Caki2 (cell line): ENCODE measurements around the gene EXOC5. TPM values are rescaled to one million over a fixed set of nuclear protein-coding genes. Genes with fewer than 3 reads are reported as not detected.
A peak's percentile ranks its signal among the peaks of the same experiment; 100 is the strongest.

Experiments used
- DNase-seq: peaks from one replicate; pipeline ENCODE4 v3.0.0-alpha.2; 2015; ENCODE audit warnings: low read depth
- in situ Hi-C: cut with HindIII; loops from 2 replicates; pipeline ENCODE4 v1.10.0; 2016; ENCODE audit warnings: low sequenced_read_pairs, low pct_unique_long_range_greater_than_20kb, mixed read lengths
- total RNA-seq: library from RNA; depleted of rRNA; stranded (reverse); fragments of >200 nt; shearing (Covaris generic); gene quantifications from 2 replicates; pipeline ENCODE4 v1.2.3, GENCODE V29; 2014; ENCODE audit warnings: low replicate concordance; rRNA removed

Gene EXOC5
- total RNA-seq, 1 experiment from 2014 or later: 29.7 TPM

- in situ Hi-C loops: no loop called here
- peak; percentile 8 for DNase-seq
These were observed 85.8 kb downstream of the EXOC5 start for GRCh38 chr14:57182760-57183503.

- in situ Hi-C loops: no loop called here
- no peak for DNase-seq
These were observed 89.4 kb downstream of the EXOC5 start for GRCh38 chr14:57179273-57179672.

GRCh38 chr14:57174466-57174865, 94.2 kb downstream of the EXOC5 start:
- DNase-seq: no peak
- in situ Hi-C loops: no loop called here

- in situ Hi-C loops: no loop called here
- DNase-seq: no peak
These were observed 96.8 kb downstream of the EXOC5 start for GRCh38 chr14:57171903-57172302.

DNA sequence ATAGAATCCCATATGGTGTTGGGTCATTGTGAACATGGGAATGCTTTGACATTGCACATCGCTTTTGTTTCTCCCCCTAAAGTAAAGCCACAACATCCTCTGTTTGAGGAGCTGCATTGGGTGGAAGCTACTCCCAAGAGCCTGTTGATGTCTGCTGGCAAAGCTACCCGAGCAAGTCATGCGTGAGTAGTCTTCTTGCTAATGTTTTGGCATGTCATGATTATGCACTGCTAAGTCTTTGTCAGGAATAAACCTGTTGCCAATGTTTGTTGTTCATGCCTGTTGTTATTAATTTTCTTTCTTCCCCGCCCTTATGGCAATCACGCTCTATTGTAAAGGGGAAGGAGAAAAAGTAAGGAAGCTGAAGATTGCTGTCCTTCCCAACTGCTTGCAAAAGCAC, 97.3 kb downstream of the EXOC5 start:
- DNase-seq: no peak
- in situ Hi-C loops: no loop called here

GRCh38 chr14:57169901-57170300, 98.8 kb downstream of the EXOC5 start:
- DNase-seq: no peak
- in situ Hi-C loops: no loop called here

GRCh38 chr14:57168138-57168679, 100.5 kb downstream of the EXOC5 start:
- DNase-seq: no peak
- in situ Hi-C loops: no loop called here

GRCh38 chr14:57161583-57162234, 107.0 kb downstream of the EXOC5 start:
- no peak for DNase-seq
- in situ Hi-C loops: no loop called here

- in situ Hi-C loops: no loop called here
- no peak for DNase-seq
These were observed 108.4 kb downstream of the EXOC5 start for GRCh38 chr14:57160333-57160732.

GRCh38 chr14:57153286-57153685, 115.4 kb downstream of the EXOC5 start:
- in situ Hi-C loops: no loop called here
- no peak for DNase-seq

Other genes with a start within 250 kb of the EXOC5 start
- 4.0 and 13.1 TPM in 2 replicates for gene AP5M1, start 66 bp upstream of the EXOC5 start, total RNA-seq
- gene NAA30, start 121.7 kb upstream of the EXOC5 start, total RNA-seq: 10.0 and 15.4 TPM in 2 replicates
- 6.7 and 14.2 TPM in 2 replicates for gene CCDC198, start 225.0 kb upstream of the EXOC5 start, total RNA-seq